ENCODE results near the gene SPG7. TPM values are rescaled to one million over a fixed set of nuclear protein-coding genes. Genes with fewer than 3 reads are reported as not detected.
A peak's percentile ranks its signal among the peaks of the same experiment; 100 is the strongest.

SPG7 gene
- total and polyA plus RNA-seq, 2 of the 4 experiments (the other 2 are of a cell fraction), result 94.6 to 96.8 TPM

- peak; percentile 20; the same call in 1 of the 2 replicates for TF ChIP-seq MXI1 (IDR thresholded peaks at IDR 0.05; ENCODE audit: borderline replicate concordance, low read depth, low read length)
These were observed 94.2 kb downstream of the SPG7 start (continued) for GRCh38 chr16:89602273-89602951.

- WGBS, 2 experiments (ENCODE audit: extremely low coverage in 2 of 2, insufficient read length in 1 of 2), result 66% methylated on average over 2 of the region's 5 CpGs; no CpG with 5 or more reads in 1 of the 2 experiments
- intact Hi-C loops (cut with micrococcal nuclease) (no loop called here), dilution Hi-C loops (cut with HindIII; ENCODE audit: low sequenced_read_pairs, unreplicated experiment) (no loop called here), in situ Hi-C loops (cut with MboI; ENCODE audit: low sequenced_read_pairs) (no loop called here)
- peaks cover 12% of the 10 kb centered on the region for H3K4me1 ChIP-seq (ENCODE audit: control insufficient read depth, insufficient read depth, low read length)
- CTCF ChIA-PET, result interaction anchor here (1.1 kb wide), 1 partner anchor 11 kb away, joined by 5 read pairs; no protein-coding TSS in a partner anchor
- no TSS peak for BruUV-seq (replicated peaks)
- H3K36me3 ChIP-seq (ENCODE audit: control insufficient read depth, insufficient read depth, low read length), result no peaks in the 10 kb centered on the region
- peak overlapping the region; percentile 22; the same call in 1 of the 2 replicates for H3K4ac ChIP-seq (ENCODE audit: low read depth, low read length)
- peaks cover 10% of the 10 kb centered on the region for H4K20me1 ChIP-seq (ENCODE audit: insufficient read depth, low read length)
- no peak overlapping the region for H3K9ac ChIP-seq (ENCODE audit: low read depth, low read length)
- no peak overlapping the region for H4K91ac ChIP-seq (ENCODE audit: insufficient read depth, low read depth, low read length)
- H4K8ac ChIP-seq (ENCODE audit: low read depth in 2 of 2, low read length in 2 of 2), result peak overlapping the region in 1 of 2 experiments; percentile 53; a peak in 1 of 4 replicates
- 0 out of 2 replicates have a peak overlapping the region, but pooled peaks have one; percentile 11 for H2AK5ac ChIP-seq (ENCODE audit: low read depth, low read length)
- no peak overlapping the region for H3K18ac ChIP-seq (ENCODE audit: low read depth, low read length)
- peak overlapping the region; percentile 45; the same call in 1 of the 2 replicates for H2BK120ac ChIP-seq (ENCODE audit: low read depth, low read length)
- H3K23ac ChIP-seq (ENCODE audit: low read depth, low read length), result no peak overlapping the region
- no peaks in the 10 kb centered on the region for H3K9me3 ChIP-seq (ENCODE audit: control insufficient read depth, insufficient read depth, low read length)
- DNase-seq, result no peak
- H3K79me1 ChIP-seq (ENCODE audit: low read depth in 1 of 2, low read length in 2 of 2), result no peaks in the 10 kb centered on the region
- peaks cover 5% of the 10 kb centered on the region for H3K9me1 ChIP-seq (ENCODE audit: insufficient read depth, low read length)
- H3K27me3 ChIP-seq (ENCODE audit: control insufficient read depth, insufficient read depth, low read length), result peaks cover 4% of the 10 kb centered on the region; the same call in 1 of the 2 replicates
- H4K5ac ChIP-seq (ENCODE audit: low read depth, low read length), result no peak overlapping the region
- no peak overlapping the region for H2BK5ac ChIP-seq (ENCODE audit: low read depth, low read length, poor library complexity, severe bottlenecking)
- H3K4me3 ChIP-seq (ENCODE audit: insufficient read depth, low read depth, low read length), result no peak overlapping the region
- H2BK20ac ChIP-seq (ENCODE audit: low read depth, low read length), result peak overlapping the region; percentile 11; the same call in 1 of the 2 replicates
- H2BK15ac ChIP-seq (ENCODE audit: low read depth, low read length), result no peak overlapping the region
- H3K56ac ChIP-seq (ENCODE audit: extremely low read depth, insufficient read depth, low read length), result no peak overlapping the region
- peak overlapping the region; percentile 90 for H2AFZ ChIP-seq (replicated peaks; ENCODE audit: low read length, poor library complexity)
- no peak for ATAC-seq (ENCODE audit: low read depth)
- H3K4me2 ChIP-seq (ENCODE audit: low read depth, low read length), result peak overlapping the region; percentile 21
- H3K14ac ChIP-seq (replicated peaks; ENCODE audit: low read depth, low read length), result no peak overlapping the region
- H2AK9ac ChIP-seq (replicated peaks; ENCODE audit: low read depth, low read length, poor library complexity), result no peak overlapping the region
- POLR2A ChIA-PET (ENCODE audit: unreplicated experiment), result interaction anchor here (0.6 kb wide), 1 partner anchor 22 kb away, joined by 4 read pairs; no protein-coding TSS in a partner anchor
- no peak overlapping the region; the same call in 1 of the 2 replicates for H3K27ac ChIP-seq (ENCODE audit: insufficient read depth, low read length)
- TF ChIP-seq CHD1 (IDR thresholded peaks at IDR 0.05; ENCODE audit: low read depth, low read length) (no peak), CTCF (conservative IDR thresholded peaks at IDR 0.05; ENCODE audit: low read depth, low read length) (no peak), SMC3 (IDR thresholded peaks at IDR 0.05; ENCODE audit: low read depth, low read length) (no peak), FOS (IDR thresholded peaks at IDR 0.05; ENCODE audit: low read depth, low read length) (no peak), NFE2L2 (IDR thresholded peaks at IDR 0.05; ENCODE audit: low read depth, low read length) (no peak), MAFK (IDR thresholded peaks at IDR 0.05; ENCODE audit: low read depth, low read length) (no peak), BHLHE40 (IDR thresholded peaks at IDR 0.05; ENCODE audit: low read depth, low read length) (no peak), CEBPB (IDR thresholded peaks at IDR 0.05; ENCODE audit: low read depth, low read length) (no peak), USF2 (IDR thresholded peaks at IDR 0.05; ENCODE audit: low read depth, low read length) (no peak), ELK1 (IDR thresholded peaks at IDR 0.05; ENCODE audit: borderline replicate concordance, low read depth, low read length) (no peak)
These were observed 94.9 kb downstream of the SPG7 start for GRCh38 chr16:89602952-89603590.

All from IMR-90 (cell line).